ENCODE results near the gene ANKRD11. TPM values are rescaled to one million over a fixed set of nuclear protein-coding genes. Genes with fewer than 3 reads are reported as not detected.

Gene ANKRD11
- total RNA-seq (2014; rRNA removed; shearing (Covaris generic)): 48.0 and 55.6 TPM in 2 replicates

GRCh38 chr16:89490439-89491237 lies at the start of gene ANKRD11:
ANKRD11 (minus strand) TSS chr16:89490561; CDS start chr16:89317019, 173,542 bp downstream.
- no peaks in the 10 kb centered on the region for H3K9me3 ChIP-seq (replicated peaks)

GRCh38 chr16:89538286-89538685 lies 47.9 kb upstream of the ANKRD11 start:
- peaks cover 65% of the 10 kb centered on the region for H3K36me3 ChIP-seq
- no peaks in the 10 kb centered on the region for H3K27me3 ChIP-seq (replicated peaks)
- H3K9me3 ChIP-seq (replicated peaks): no peaks in the 10 kb centered on the region
- H3K4me3 ChIP-seq: no peak overlapping the region
- H3K27ac ChIP-seq: no peak overlapping the region
- no peaks in the 10 kb centered on the region for H3K4me1 ChIP-seq (replicated peaks)
- no peak for DNase-seq (ENCODE audit: low read depth in 1 of 2, low spot score in 2 of 2)

More at GRCh38 chr16:89490439-89491237, at the start of gene ANKRD11:
- Histone ChIP-seq H3K4me1 (replicated peaks) (peaks cover 22% of the 10 kb centered on the region), H3K4me3 (peak within 1 kb of the TSS; percentile 75), H3K27ac (peak within 1 kb of the TSS; percentile 73), H3K27me3 (replicated peaks) (no peaks in the 10 kb centered on the region), H3K36me3 (peaks cover 15% of the 10 kb centered on the region)
- DNase-seq (ENCODE audit: low read depth in 1 of 2, low spot score in 2 of 2): peak; percentile 99 to 100

- Histone ChIP-seq H3K36me3 (peaks cover 70% of the 10 kb centered on the region), H3K27me3 (replicated peaks) (no peaks in the 10 kb centered on the region), H3K4me1 (replicated peaks) (no peaks in the 10 kb centered on the region), H3K9me3 (replicated peaks) (no peaks in the 10 kb centered on the region), H3K27ac (no peak overlapping the region), H3K4me3 (no peak overlapping the region)
- no peak for DNase-seq (ENCODE audit: low read depth in 1 of 2, low spot score in 2 of 2)
Observed at GRCh38 chr16:89537549-89537925, 47.2 kb upstream of the ANKRD11 start.

- no peak overlapping the region for H3K27ac ChIP-seq
- DNase-seq (ENCODE audit: low read depth in 1 of 2, low spot score in 2 of 2): no peak
- no peak overlapping the region for H3K4me3 ChIP-seq
- no peaks in the 10 kb centered on the region for H3K4me1 ChIP-seq (replicated peaks)
- H3K27me3 ChIP-seq (replicated peaks): no peaks in the 10 kb centered on the region
- H3K9me3 ChIP-seq (replicated peaks): no peaks in the 10 kb centered on the region
- peaks cover 75% of the 10 kb centered on the region for H3K36me3 ChIP-seq
Observed at GRCh38 chr16:89536886-89537548, 46.7 kb upstream of the ANKRD11 start.

GRCh38 chr16:89536371-89536770 lies 46.0 kb upstream of the ANKRD11 start:
- Histone ChIP-seq H3K27ac (no peak overlapping the region), H3K4me3 (no peak overlapping the region), H3K27me3 (replicated peaks) (no peaks in the 10 kb centered on the region), H3K9me3 (replicated peaks) (no peaks in the 10 kb centered on the region), H3K4me1 (replicated peaks) (no peaks in the 10 kb centered on the region), H3K36me3 (peaks cover 77% of the 10 kb centered on the region)
- no peak for DNase-seq (ENCODE audit: low read depth in 1 of 2, low spot score in 2 of 2)

- H3K27me3 ChIP-seq (replicated peaks): no peaks in the 10 kb centered on the region
- peaks cover 88% of the 10 kb centered on the region for H3K36me3 ChIP-seq
- H3K4me1 ChIP-seq (replicated peaks): no peaks in the 10 kb centered on the region
- H3K27ac ChIP-seq: no peak overlapping the region
- no peaks in the 10 kb centered on the region for H3K9me3 ChIP-seq (replicated peaks)
- DNase-seq (ENCODE audit: low read depth in 1 of 2, low spot score in 2 of 2): no peak
- H3K4me3 ChIP-seq: no peak overlapping the region
Observed at GRCh38 chr16:89534252-89534756, 43.9 kb upstream of the ANKRD11 start.

- DNase-seq (ENCODE audit: low read depth in 1 of 2, low spot score in 2 of 2): no peak
- H3K9me3 ChIP-seq (replicated peaks): no peaks in the 10 kb centered on the region
- no peak overlapping the region for H3K4me3 ChIP-seq
- no peaks in the 10 kb centered on the region for H3K27me3 ChIP-seq (replicated peaks)
- no peak overlapping the region for H3K27ac ChIP-seq
- no peaks in the 10 kb centered on the region for H3K4me1 ChIP-seq (replicated peaks)
- H3K36me3 ChIP-seq: peaks cover 84% of the 10 kb centered on the region
Observed at GRCh38 chr16:89531821-89532526, 41.6 kb upstream of the ANKRD11 start.

GRCh38 chr16:89530401-89531381 lies 40.3 kb upstream of the ANKRD11 start:
- DNase-seq (ENCODE audit: low read depth in 1 of 2, low spot score in 2 of 2): no peak
- Histone ChIP-seq H3K27me3 (replicated peaks) (no peaks in the 10 kb centered on the region), H3K27ac (no peak overlapping the region), H3K9me3 (replicated peaks) (no peaks in the 10 kb centered on the region), H3K4me1 (replicated peaks) (no peaks in the 10 kb centered on the region), H3K4me3 (no peak overlapping the region), H3K36me3 (peaks cover 87% of the 10 kb centered on the region)

- Histone ChIP-seq H3K4me3 (no peak overlapping the region), H3K9me3 (replicated peaks) (no peaks in the 10 kb centered on the region), H3K4me1 (replicated peaks) (no peaks in the 10 kb centered on the region), H3K27me3 (replicated peaks) (no peaks in the 10 kb centered on the region), H3K36me3 (peaks cover 86% of the 10 kb centered on the region), H3K27ac (no peak overlapping the region)
- no peak for DNase-seq (ENCODE audit: low read depth in 1 of 2, low spot score in 2 of 2)
Observed at GRCh38 chr16:89529097-89529496, 38.7 kb upstream of the ANKRD11 start.

- Histone ChIP-seq H3K36me3 (peaks cover 86% of the 10 kb centered on the region), H3K4me3 (no peak overlapping the region)
- no peak for DNase-seq (ENCODE audit: low read depth in 1 of 2, low spot score in 2 of 2)
Observed at GRCh38 chr16:89525146-89525913, 35.0 kb upstream of the ANKRD11 start.

GRCh38 chr16:89523680-89524344 lies 33.5 kb upstream of the ANKRD11 start:
- no peak for DNase-seq (ENCODE audit: low read depth in 1 of 2, low spot score in 2 of 2)
- H3K4me3 ChIP-seq: no peak overlapping the region
- H3K4me1 ChIP-seq (replicated peaks): no peaks in the 10 kb centered on the region
- no peaks in the 10 kb centered on the region for H3K9me3 ChIP-seq (replicated peaks)
- peaks cover 86% of the 10 kb centered on the region for H3K36me3 ChIP-seq
- no peak overlapping the region for H3K27ac ChIP-seq
- no peaks in the 10 kb centered on the region for H3K27me3 ChIP-seq (replicated peaks)

More at GRCh38 chr16:89525146-89525913, 35.0 kb upstream of the ANKRD11 start:
- H3K27ac ChIP-seq: no peak overlapping the region
- H3K4me1 ChIP-seq (replicated peaks): no peaks in the 10 kb centered on the region
- no peaks in the 10 kb centered on the region for H3K27me3 ChIP-seq (replicated peaks)
- H3K9me3 ChIP-seq (replicated peaks): no peaks in the 10 kb centered on the region

GRCh38 chr16:89522287-89522686 lies 31.9 kb upstream of the ANKRD11 start:
- Histone ChIP-seq H3K36me3 (peaks cover 89% of the 10 kb centered on the region), H3K4me3 (no peak overlapping the region), H3K9me3 (replicated peaks) (no peaks in the 10 kb centered on the region), H3K4me1 (replicated peaks) (no peaks in the 10 kb centered on the region), H3K27ac (no peak overlapping the region), H3K27me3 (replicated peaks) (no peaks in the 10 kb centered on the region)
- DNase-seq (ENCODE audit: low read depth in 1 of 2, low spot score in 2 of 2): no peak

Measured in SJSA1 (cell line).